Endodermal cell (in vitro differentiated cells): ENCODE results near the gene ZNF580. TPM values are rescaled to one million over a fixed set of nuclear protein-coding genes. Genes with fewer than 3 reads are reported as not detected.
A peak's percentile ranks its signal among the peaks of the same experiment; 100 is the strongest.

ENCODE experiments used
- DNase-seq: peaks from one replicate; pipeline ENCODE4 v3.0.0-alpha.2; 2017
- H3K27ac ChIP-seq: 2 replicates; pipeline ENCODE4 v1.5.1; 2013; ENCODE audit warnings: mild to moderate bottlenecking, low read depth, low read length, moderate library complexity
- H3K27me3 ChIP-seq: 2 replicates; pipeline ENCODE4 v1.6.1; 2013; ENCODE audit warnings: mild to moderate bottlenecking, low read length, moderate library complexity; ENCODE audit not compliant: insufficient read depth, control insufficient read depth, poor library complexity, severe bottlenecking
- H3K36me3 ChIP-seq: 2 replicates; pipeline ENCODE4 v1.7.0; 2013; ENCODE audit warnings: mild to moderate bottlenecking, low read length, moderate library complexity; ENCODE audit not compliant: control insufficient read depth, insufficient read depth
- H3K4me1 ChIP-seq: one replicate; pipeline ENCODE4 v1.7.0; 2013; ENCODE audit warnings: low read length; ENCODE audit not compliant: control insufficient read depth, insufficient read depth
- H3K4me3 ChIP-seq: 2 replicates; pipeline ENCODE4 v1.5.1; 2013; ENCODE audit warnings: mild to moderate bottlenecking, low read length, moderate library complexity
- H3K9ac ChIP-seq: 2 replicates; pipeline ENCODE4 v1.6.1; 2013; ENCODE audit warnings: mild to moderate bottlenecking, low read length, moderate library complexity; ENCODE audit not compliant: poor library complexity, severe bottlenecking; ENCODE audit errors: extremely low read depth
- H3K9me3 ChIP-seq: 2 replicates; pipeline ENCODE4 v1.6.1; 2013; ENCODE audit warnings: mild to moderate bottlenecking, low read length, moderate library complexity; ENCODE audit not compliant: control insufficient read depth
- H3K27ac Mint-ChIP-seq: 2 replicates; pipeline ENCODE4 v1.8.0; 2020; ENCODE audit warnings: mixed read lengths
- H3K27me3 Mint-ChIP-seq: 2 replicates; pipeline ENCODE4 v1.8.0; 2021; ENCODE audit warnings: mild to moderate bottlenecking, mixed read lengths; ENCODE audit not compliant: insufficient read depth
- H3K36me3 Mint-ChIP-seq: 2 replicates; pipeline ENCODE4 v1.8.0; 2020; ENCODE audit warnings: low read depth, mixed read lengths
- H3K4me1 Mint-ChIP-seq: 2 replicates; pipeline ENCODE4 v1.8.0; 2020; ENCODE audit warnings: mixed read lengths
- H3K4me3 Mint-ChIP-seq: 2 replicates; pipeline ENCODE4 v1.8.0; 2020; ENCODE audit warnings: mild to moderate bottlenecking, moderate library complexity, mixed read lengths
- H3K9me3 Mint-ChIP-seq: 2 replicates; pipeline ENCODE4 v1.8.0; 2020; ENCODE audit warnings: mild to moderate bottlenecking, mixed read lengths
- CTCF ChIP-seq: fragments of 200-600 bp; sonication (generic); conservative IDR thresholded peaks from 2 replicates; pipeline ENCODE4 v1.5.0; 2021; ENCODE audit warnings: antibody characterized with exemption, mild to moderate bottlenecking
- WGBS, 2 experiments: methylation state at CpG; one replicate each; pipeline versions ENCODE4 v1.1.5 to v1.1.7; 2013; ENCODE audit warnings: missing lambda C conversion rate in 2 of 2, mixed read lengths in 1 of 2; ENCODE audit not compliant: insufficient coverage in 1 of 2, insufficient read length in 1 of 2; 5-methylcytosine and 5-hydroxymethylcytosine counted together
- total RNA-seq, 2 donors: library from RNA; stranded (reverse); fragmentation: NEBNext Ultra II Directional in 1 of 2; extraction: Animal tissue kit (Norgen Biotek cat#: 25700) in 1 of 2; gene quantifications; 2 replicates in 1 of 2; 3 replicates in 1 of 2; pipeline ENCODE4 v1.2.1, GENCODE V29; 2021

Gene ZNF580
- total RNA-seq, 2 donors from 2014 or later, result 27.3 to 38.6 TPM

- H3K36me3 Mint-ChIP-seq, result peaks cover 39% of the 10 kb centered on the region
- WGBS, 2 experiments, result 96 to 97% methylated on average over 43 to 68 of the region's 68 CpGs
- TF ChIP-seq CTCF, result peak; percentile 16
- H3K4me3 ChIP-seq, result no peak overlapping the region
- no peak overlapping the region for H3K27ac ChIP-seq
- H3K4me1 Mint-ChIP-seq, result peaks cover 9% of the 10 kb centered on the region
- peak overlapping the region; percentile 44 for H3K27ac Mint-ChIP-seq
- peaks cover 34% of the 10 kb centered on the region for H3K36me3 ChIP-seq
- no peaks in the 10 kb centered on the region for H3K27me3 ChIP-seq
- peaks cover 21% of the 10 kb centered on the region for H3K27me3 Mint-ChIP-seq
- H3K9me3 ChIP-seq, result no peaks in the 10 kb centered on the region
- H3K9me3 Mint-ChIP-seq, result no peaks in the 10 kb centered on the region
- H3K9ac ChIP-seq, result no peak overlapping the region
- no peaks in the 10 kb centered on the region for H3K4me1 ChIP-seq
- peak; percentile 72 for DNase-seq
- no peak overlapping the region for H3K4me3 Mint-ChIP-seq
These were observed 47.6 kb upstream of the ZNF580 start for GRCh38 chr19:55593096-55593772.

GRCh38 chr19:55594996-55595545 lies 45.7 kb upstream of the ZNF580 start:
- no peak for TF ChIP-seq CTCF
- Histone ChIP-seq H3K9me3 (no peaks in the 10 kb centered on the region), H3K27ac (no peak overlapping the region), H3K27me3 (no peaks in the 10 kb centered on the region), H3K9ac (no peak overlapping the region), H3K4me1 (no peaks in the 10 kb centered on the region), H3K36me3 (peaks cover 34% of the 10 kb centered on the region), H3K4me3 (no peak overlapping the region)
- no peak for DNase-seq
- H3K27ac Mint-ChIP-seq, result no peak overlapping the region
- H3K9me3 Mint-ChIP-seq, result peaks cover 4% of the 10 kb centered on the region
- 84 to 92% methylated on average over 3 to 4 of the region's 4 CpGs for WGBS, 2 experiments
- H3K27me3 Mint-ChIP-seq, result peaks cover 18% of the 10 kb centered on the region
- H3K36me3 Mint-ChIP-seq, result peaks cover 44% of the 10 kb centered on the region
- peaks cover 7% of the 10 kb centered on the region for H3K4me1 Mint-ChIP-seq
- H3K4me3 Mint-ChIP-seq, result no peak overlapping the region

- H3K4me3 ChIP-seq, result no peak overlapping the region
- peaks cover 34% of the 10 kb centered on the region for H3K36me3 ChIP-seq
- Mint-ChIP-seq H3K4me3 (no peak overlapping the region), H3K4me1 (peaks cover 4% of the 10 kb centered on the region), H3K27me3 (peaks cover 10% of the 10 kb centered on the region), H3K36me3 (peaks cover 44% of the 10 kb centered on the region), H3K9me3 (peaks cover 4% of the 10 kb centered on the region), H3K27ac (no peak overlapping the region)
- no peak overlapping the region for H3K9ac ChIP-seq
- no peak for DNase-seq
- H3K27ac ChIP-seq, result no peak overlapping the region
- WGBS, 2 experiments, result 96% methylated on average over 3 of the region's 3 CpGs; no CpG with 5 or more reads in 1 of the 2 experiments
- H3K27me3 ChIP-seq, result no peaks in the 10 kb centered on the region
- no peaks in the 10 kb centered on the region for H3K4me1 ChIP-seq
- no peak for TF ChIP-seq CTCF
- no peaks in the 10 kb centered on the region for H3K9me3 ChIP-seq
These were observed 44.5 kb upstream of the ZNF580 start for GRCh38 chr19:55596304-55596703.
